ENCODE results near the gene B4GALNT4. TPM values are rescaled to one million over a fixed set of nuclear protein-coding genes. Genes with fewer than 3 reads are reported as not detected.

The B4GALNT4 gene
- total and polyA plus RNA-seq, 2 donors from 2014 or later, result 0.82 to 1.4 TPM

DNA sequence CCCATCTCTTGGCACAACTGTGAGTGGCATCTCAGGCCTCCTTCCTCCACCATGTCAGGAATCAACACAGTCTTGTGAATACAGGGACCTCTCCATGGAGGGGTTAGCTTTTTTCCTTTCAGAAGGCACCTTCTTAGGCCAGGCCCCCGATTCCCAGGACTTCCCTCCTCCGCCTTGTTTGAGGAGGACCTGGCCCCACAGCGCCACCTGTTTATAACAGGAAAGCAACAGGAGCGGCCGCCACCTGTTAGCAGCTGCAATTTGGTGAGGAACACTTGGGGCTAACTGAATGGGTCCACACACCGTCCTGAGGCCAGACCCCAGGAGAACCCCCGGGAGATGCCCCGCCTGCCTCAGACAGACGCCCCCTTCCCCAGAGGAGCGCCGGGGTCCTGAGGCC lies 20.9 kb downstream of the B4GALNT4 start:
- H3K9ac ChIP-seq (ENCODE audit: low read length in 3 of 3), result no peak overlapping the region
- H3K36me3 ChIP-seq (ENCODE audit: control insufficient read depth in 2 of 3, insufficient read depth in 3 of 3, low read length in 3 of 3), result no peaks in the 10 kb centered on the region
- no peaks in the 10 kb centered on the region for H3K4me1 ChIP-seq (ENCODE audit: control insufficient read depth in 2 of 3, insufficient read depth in 2 of 3, low read depth in 1 of 3, low read length in 3 of 3)
- no peak overlapping the region for H3K27ac ChIP-seq (ENCODE audit: low read depth in 2 of 2, low read length in 2 of 2)
- H3K9me3 ChIP-seq (ENCODE audit: control insufficient read depth in 2 of 3, insufficient read depth in 1 of 3, low read length in 3 of 3), result peaks cover 0 to 14% (median 0%) of the 10 kb centered on the region in 3 donors
- intact Hi-C loops (cut with DNase I), result no loop called here
- DNase-seq (no peak), FAIRE-seq (no peak)
- no peak for TF ChIP-seq CTCF (IDR thresholded peaks at IDR 0.05; ENCODE audit: borderline replicate concordance, extremely low read depth, insufficient read depth)
- H3K4me3 ChIP-seq (ENCODE audit: low read length in 3 of 3), result no peak overlapping the region
- H3K27me3 ChIP-seq (ENCODE audit: control insufficient read depth, insufficient read depth, low read length), result no peaks in the 10 kb centered on the region

GRCh38 chr11:391117-392017 lies 22.1 kb downstream of the B4GALNT4 start:
- no peak for DNase-seq
- Histone ChIP-seq H3K27ac (ENCODE audit: low read depth in 2 of 2, low read length in 2 of 2) (no peak overlapping the region), H3K9me3 (ENCODE audit: control insufficient read depth in 2 of 3, insufficient read depth in 1 of 3, low read length in 3 of 3) (peaks cover 0 to 11% (median 0%) of the 10 kb centered on the region in 3 donors), H3K9ac (ENCODE audit: low read length in 3 of 3) (no peak overlapping the region), H3K4me3 (ENCODE audit: low read length in 3 of 3) (no peak overlapping the region), H3K4me1 (ENCODE audit: control insufficient read depth in 2 of 3, insufficient read depth in 2 of 3, low read depth in 1 of 3, low read length in 3 of 3) (no peaks in the 10 kb centered on the region), H3K27me3 (ENCODE audit: control insufficient read depth, insufficient read depth, low read length) (no peaks in the 10 kb centered on the region), H3K36me3 (ENCODE audit: control insufficient read depth in 2 of 3, insufficient read depth in 3 of 3, low read length in 3 of 3) (no peaks in the 10 kb centered on the region)
- no peak for TF ChIP-seq CTCF (IDR thresholded peaks at IDR 0.05; ENCODE audit: borderline replicate concordance, extremely low read depth, insufficient read depth)
- intact Hi-C loops (cut with DNase I), result no loop called here
- no peak for FAIRE-seq

DNA sequence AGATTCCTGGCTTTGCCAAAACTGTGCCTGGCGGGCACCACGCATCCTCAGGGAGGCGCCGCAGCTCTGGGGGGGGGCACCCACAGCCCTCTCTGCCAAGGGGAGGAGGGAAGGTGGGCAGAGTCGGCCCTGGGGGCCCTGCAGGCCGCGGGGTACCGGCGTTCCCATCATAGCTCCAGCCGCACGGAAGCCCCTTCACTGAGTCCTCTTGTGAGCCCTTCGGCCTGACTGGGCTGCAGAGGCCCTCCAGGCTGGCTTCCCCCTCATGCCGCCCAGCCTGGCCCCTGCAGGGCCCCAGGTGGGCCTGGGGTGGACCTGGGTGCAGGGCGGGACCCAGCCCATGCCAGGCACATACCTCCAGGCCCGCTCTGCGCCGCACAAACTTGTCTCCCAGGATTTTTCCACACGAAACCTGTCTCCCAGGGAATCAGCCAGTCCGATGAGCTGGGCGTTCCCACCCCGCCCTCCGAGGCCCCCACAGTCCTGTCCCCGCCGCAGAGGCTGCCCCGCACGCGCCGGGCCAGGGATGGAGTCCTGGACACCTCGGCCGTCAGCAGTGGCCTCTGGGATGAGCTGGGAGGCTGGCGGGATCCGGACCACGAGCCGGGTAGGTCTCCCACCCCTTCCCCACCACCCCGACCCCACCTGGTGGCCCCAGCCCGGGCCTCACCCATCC lies 22.9 kb downstream of the B4GALNT4 start:
- Histone ChIP-seq H3K4me1 (ENCODE audit: control insufficient read depth in 2 of 3, insufficient read depth in 2 of 3, low read depth in 1 of 3, low read length in 3 of 3) (no peaks in the 10 kb centered on the region), H3K27ac (ENCODE audit: low read depth in 2 of 2, low read length in 2 of 2) (no peak overlapping the region), H3K9me3 (ENCODE audit: control insufficient read depth in 2 of 3, insufficient read depth in 1 of 3, low read length in 3 of 3) (peaks cover 0 to 2% (median 0%) of the 10 kb centered on the region in 3 donors), H3K36me3 (ENCODE audit: control insufficient read depth in 2 of 3, insufficient read depth in 3 of 3, low read length in 3 of 3) (no peaks in the 10 kb centered on the region), H3K9ac (ENCODE audit: low read length in 3 of 3) (no peak overlapping the region), H3K27me3 (ENCODE audit: control insufficient read depth, insufficient read depth, low read length) (no peaks in the 10 kb centered on the region), H3K4me3 (ENCODE audit: low read length in 3 of 3) (no peak overlapping the region)
- intact Hi-C loops (cut with DNase I), result no loop called here
- DNase-seq (no peak), FAIRE-seq (no peak)
- TF ChIP-seq CTCF (IDR thresholded peaks at IDR 0.05; ENCODE audit: borderline replicate concordance, extremely low read depth, insufficient read depth), result no peak
